ENCODE measurements around the gene SPIN1.

The SPIN1 gene

DNA sequence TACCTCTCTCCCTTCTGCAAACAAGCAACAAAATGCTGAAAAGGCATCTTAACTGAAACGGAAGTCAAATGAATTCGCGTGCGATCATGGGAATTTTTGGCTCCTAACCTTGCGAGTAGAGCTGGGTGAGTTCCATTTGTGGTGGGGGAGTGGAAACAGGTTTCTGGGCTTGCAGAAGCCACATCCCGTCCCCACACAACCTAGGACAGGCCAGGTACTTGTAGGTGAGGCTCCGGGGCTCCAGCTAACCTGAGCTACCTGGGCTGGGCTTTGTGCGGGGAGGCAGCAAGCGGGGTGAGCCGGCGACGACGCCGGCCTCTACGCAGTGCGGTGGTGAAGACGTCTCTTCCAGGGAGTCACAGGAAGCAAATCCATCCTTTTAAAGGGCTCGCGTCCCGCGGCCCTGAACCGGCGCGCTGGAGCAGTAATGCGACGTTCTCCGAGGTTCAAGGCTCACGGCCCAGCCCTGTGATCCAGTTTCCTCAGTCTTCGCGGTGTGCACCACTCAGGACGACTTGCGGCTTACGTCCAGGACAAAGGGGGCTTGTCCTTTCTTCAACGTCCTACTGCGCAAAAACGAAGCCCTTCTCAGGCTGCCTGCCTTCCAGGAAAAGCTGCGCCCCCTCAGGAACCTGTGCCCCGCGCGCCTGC, 567 bp upstream of the SPIN1 start:
- DNase-seq (ENCODE audit: extremely low spot score, insufficient read length, low read depth): no peak
- peak; percentile 5 for FAIRE-seq

DNA sequence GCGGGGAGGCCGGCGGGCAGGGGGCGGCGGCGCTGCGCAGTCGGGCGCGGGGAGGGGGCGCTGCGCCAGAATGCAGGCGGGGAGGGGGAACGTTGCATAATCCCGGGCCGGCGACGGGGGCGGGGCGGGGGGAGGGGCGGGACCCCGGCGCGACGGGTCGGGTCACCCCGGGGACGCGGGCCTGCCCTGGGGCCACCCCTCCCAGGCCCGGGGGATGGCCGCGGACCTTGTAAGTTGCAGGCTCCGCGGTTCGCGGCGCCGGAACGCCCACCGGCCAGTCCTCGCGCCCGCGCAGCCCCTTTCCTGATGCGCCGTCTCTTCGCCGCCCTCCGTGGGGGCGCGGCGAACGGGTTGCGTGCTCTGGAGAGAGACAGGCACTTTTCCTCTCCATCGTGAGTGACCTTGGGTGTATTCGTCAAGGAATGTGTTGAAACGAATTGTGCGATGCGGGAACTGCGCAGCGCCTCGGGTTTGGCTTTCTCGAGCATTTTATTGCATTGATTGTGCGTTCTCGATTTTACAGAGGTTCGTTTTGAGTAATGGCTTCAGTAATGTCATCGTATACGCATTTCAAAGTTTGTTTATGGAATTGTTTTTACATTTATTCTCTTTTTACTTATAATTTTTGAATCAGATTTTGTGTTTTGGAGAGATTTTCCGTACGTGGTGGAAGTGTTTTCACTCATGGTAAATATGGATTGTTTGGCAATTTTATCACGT, 802 bp downstream of the SPIN1 start:
- no peak for FAIRE-seq
- no peak for DNase-seq (ENCODE audit: extremely low spot score, insufficient read length, low read depth)

DNA sequence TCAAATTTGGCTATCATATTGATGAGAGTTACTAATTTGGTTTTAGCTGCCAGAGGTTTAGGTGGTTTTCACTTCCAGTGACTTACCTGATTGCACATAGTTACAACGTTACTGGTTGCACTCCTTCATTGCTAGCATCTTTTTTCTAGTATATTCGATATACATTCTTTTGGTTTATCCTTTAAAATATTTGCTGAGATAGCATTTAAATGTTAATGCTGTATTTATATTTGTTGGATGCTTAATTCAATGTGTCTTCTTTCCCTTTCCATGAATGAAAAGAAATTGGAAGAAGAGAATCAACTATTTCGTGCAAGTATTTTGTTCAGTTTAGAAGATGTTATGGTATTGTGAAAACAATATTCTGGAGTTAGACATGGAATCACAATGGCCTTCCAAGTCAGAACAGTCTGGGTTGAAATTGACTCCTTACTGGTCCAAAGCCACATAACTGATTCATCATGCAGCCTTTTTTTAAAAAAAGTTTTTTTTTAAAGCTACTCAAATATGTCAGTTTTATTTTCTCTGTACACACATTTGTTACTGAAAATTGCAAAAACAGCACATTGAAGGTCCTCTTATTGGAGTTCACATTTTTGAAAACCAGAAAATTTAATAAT, 2.2 kb downstream of the SPIN1 start:
- FAIRE-seq (no peak), DNase-seq (ENCODE audit: extremely low spot score, insufficient read length, low read depth) (no peak)

DNA sequence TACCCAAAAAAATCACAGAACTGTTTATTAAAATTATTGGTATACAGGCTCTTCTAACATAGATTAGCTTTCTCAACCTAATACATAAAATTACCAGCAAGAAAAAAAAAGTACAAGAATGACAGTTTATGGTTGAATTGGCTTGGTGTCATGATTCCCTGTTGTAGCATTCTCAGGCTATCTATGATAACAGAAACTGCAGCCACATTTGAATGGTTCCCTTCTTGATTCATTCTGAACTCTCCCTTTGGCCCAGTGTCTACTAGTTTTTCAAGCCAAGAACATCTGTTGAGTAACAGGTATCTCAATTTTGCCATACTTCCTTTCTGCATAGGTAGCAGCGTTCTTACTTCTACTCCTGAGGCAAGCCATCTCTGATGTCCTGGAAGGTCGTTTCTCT, 3.0 kb downstream of the SPIN1 start:
- DNase-seq (ENCODE audit: extremely low spot score, insufficient read length, low read depth) (no peak), FAIRE-seq (no peak)

DNA sequence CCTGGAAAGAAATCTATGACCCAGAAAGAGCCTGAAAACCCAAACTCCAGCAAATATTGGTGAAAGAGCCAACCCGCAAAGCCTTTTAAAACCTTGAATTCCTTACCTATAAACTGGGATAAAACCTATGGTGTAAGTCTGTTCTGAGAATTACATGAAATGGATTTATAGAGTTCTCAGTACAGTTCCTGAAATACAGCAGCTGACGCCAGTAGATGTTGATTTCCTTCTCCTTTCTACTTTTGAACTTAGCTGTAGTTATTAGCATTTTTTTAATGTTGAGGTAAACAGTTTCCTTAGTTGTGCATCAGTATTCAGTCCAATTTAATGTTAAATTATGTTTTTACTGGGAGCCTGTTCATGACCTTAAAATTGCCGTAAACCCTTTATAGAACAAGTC, 3.7 kb downstream of the SPIN1 start:
- FAIRE-seq: no peak
- no peak for DNase-seq (ENCODE audit: extremely low spot score, insufficient read length, low read depth)

DNA sequence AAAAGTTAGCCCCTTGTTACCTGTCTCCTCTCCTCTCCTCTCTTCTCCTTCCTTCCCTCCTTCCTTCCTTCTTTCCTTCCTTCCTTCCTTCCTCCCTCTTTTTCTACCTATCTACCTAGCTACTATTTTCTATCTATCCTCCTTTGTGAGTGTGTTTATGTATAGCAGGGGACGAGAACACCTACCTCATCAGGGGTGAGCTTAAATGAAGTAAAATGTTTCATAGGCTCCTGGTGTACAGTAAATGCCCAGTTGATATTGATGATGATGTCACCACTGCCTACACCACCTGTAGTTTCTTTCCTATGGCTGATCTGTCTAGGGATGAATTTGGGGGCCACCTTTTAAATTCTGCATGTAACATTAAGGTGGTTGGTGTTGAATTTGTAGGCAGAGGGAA, 4.3 kb downstream of the SPIN1 start:
- FAIRE-seq (no peak), DNase-seq (ENCODE audit: extremely low spot score, insufficient read length, low read depth) (no peak)

DNA sequence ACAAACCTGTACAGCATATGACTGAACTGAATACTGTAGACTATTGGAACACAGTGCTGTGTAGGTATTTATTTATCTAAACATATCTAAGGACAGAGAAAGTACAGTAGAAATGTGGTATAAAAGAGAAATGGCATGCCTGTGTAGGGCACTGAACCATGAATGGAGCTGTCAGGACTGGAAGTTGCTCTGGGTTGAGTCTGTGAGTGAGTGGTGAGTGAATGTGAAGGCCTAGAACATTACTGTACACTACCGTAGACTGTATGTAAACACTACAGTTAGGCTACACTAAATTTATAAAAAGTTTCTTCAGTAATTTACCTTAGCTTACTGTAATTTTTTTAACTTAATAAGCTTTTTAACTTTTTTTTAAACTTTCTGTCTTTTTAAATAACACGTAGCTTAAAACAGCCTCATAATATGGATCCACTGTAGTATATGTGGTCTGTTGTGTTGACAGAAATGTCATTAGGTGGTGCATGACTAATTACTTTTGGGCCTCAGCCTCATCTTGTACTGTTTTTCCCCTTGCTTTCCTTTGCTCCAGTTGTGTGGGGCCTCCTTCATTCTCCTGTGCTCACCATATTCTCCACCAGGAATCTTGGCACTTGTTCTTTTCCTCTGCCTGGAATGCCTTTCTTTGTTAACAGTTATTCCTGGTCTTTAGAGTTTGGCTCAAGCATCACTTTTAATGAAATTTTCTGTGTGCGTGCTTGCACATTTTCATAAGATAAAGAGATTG, 8.8 kb downstream of the SPIN1 start:
- no peak for DNase-seq (ENCODE audit: extremely low spot score, insufficient read length, low read depth)
- FAIRE-seq: no peak

DNA sequence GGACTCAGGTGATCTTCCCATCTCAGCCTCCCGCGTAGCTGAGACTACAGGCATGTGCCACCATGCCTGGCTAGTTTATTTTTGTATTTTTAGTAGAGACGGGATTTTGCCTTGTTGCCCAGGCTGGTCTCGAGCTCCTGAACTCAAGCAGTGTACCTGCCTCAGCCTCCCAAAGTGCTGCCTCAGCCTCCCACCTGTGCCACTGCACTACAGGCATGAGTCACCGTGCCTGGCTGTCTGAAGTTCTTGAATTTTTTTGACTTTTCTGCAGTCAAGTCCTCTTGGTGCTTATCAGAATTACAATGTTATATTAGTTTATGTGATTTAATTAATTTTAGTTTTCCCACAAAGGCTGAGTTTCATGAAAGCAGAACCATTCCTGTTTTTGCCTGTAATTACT, 9.8 kb downstream of the SPIN1 start:
- no peak for FAIRE-seq

DNA sequence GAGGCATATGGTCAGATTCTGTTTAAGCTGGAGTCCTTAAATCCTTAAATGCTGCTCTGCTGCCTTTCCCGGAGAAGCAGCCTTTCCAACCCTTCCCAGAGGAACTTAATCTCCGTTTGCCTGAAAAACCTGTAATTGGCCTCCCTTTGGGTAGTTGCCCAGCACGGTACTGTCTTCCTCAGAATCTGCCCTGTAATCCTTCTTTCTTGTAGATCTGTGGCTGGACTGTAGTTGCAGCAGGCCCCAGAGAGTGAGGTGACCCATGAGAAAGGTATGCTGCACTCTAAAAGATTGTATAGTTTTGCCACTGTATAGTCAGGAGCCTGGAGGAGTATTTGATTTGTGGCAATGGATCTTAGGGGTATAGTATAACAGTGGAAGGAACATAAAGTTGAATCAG, 11.7 kb downstream of the SPIN1 start:
- FAIRE-seq (no peak), DNase-seq (ENCODE audit: extremely low spot score, insufficient read length, low read depth) (no peak)

More for the DNA sequence above, 9.8 kb downstream of the SPIN1 start:
- no peak for DNase-seq (ENCODE audit: extremely low spot score, insufficient read length, low read depth)

DNA sequence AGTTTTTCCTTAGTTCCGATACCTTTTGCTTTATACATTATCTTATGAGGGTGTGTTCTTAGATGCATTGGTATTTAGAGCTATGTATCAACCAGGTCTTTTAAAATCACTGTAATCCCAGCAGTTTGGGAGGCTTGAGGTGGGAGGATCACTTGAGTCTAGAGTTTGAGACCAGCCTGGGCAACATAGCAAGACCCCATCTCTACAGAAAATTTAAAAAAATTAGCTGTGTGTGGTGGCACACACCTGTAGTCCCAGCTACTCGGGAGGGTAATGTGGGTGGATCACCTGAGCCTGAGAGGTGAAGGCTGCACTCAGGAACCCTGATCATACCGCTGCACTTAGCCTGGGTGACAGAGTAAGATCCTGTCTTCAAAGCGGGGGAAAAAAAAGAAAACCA, 15.1 kb downstream of the SPIN1 start:
- no peak for FAIRE-seq

DNA sequence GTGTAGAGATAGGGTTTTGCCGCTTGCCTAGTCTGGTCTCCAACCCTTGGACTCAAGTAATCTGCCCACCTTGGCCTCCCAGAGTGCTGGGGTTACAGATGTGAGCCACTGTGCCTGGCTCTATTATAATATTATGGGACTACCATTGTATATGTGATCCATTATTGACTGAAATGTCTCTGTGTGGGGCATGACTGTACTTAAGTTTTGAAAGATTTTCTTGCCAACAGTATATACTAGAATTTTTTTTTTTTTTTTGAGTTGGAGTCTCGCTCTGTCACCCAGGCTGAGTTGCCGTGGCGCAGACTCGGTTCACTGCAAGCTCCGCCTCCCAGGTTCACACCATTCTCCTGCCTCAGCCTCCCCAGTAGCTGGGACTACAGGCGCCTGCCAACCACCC, 17.8 kb downstream of the SPIN1 start:
- FAIRE-seq: no peak

More for the DNA sequence above, 15.1 kb downstream of the SPIN1 start:
- no peak for DNase-seq (ENCODE audit: extremely low spot score, insufficient read length, low read depth)

DNA sequence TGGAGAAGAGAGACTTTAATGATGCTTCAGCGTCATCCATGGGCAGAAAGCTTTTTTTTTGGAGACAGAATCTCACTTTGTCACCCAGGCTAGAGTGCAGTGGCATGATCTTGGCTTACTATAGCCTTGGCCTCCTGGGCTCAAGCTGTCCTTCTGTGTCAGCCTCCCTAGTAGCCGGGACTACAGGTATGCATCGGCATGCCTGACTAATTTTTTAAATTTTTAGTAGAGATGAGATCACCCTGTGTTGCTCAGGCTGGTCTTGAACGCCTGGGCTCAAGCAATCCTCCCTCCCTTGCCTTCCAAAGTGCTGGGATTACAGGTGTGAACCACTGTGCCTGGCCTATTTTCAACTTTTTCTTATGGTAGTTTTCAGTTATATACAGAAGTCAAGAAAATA, 23.2 kb downstream of the SPIN1 start:
- FAIRE-seq (no peak), DNase-seq (ENCODE audit: extremely low spot score, insufficient read length, low read depth) (no peak)

More for the DNA sequence above, 17.8 kb downstream of the SPIN1 start:
- DNase-seq (ENCODE audit: extremely low spot score, insufficient read length, low read depth): no peak

DNA sequence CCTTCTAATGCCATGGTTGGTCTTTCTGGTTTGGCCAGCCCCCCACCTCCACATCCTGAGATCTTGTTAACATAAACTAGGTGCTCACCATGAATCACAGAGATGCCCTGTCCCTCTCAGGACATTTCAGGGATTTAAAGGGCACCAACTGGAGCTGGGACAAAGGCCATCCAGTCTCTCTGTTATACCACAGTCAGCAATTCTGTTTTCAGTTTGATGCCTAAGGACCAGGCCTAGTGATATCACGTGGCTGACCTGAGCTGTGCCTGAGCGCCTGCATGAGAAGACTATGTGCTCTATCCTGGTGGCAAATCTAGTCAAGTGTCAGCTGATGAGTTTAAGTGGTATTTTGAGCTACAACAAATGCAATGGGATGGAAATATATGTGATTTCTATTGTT, 26.1 kb downstream of the SPIN1 start:
- DNase-seq (ENCODE audit: extremely low spot score, insufficient read length, low read depth) (no peak), FAIRE-seq (no peak)

DNA sequence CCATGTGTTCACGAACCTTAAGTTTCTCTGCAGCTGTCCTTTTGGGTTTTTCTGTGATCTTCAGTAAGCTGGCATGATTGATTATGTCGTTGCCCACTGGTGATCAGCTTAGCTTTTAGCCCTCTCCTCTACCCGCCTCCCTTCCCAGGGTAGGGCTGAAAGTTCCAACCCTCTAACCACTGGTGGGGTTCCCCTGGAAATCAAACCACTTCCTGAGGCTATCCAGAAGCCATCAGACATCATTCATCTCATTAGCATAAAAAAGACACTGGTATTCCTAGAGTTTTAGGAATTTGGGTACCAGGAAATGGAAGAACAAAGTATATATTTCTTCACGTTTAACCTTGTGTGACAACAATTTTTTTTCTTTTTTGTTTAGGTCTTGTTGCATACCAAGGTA, 29.8 kb downstream of the SPIN1 start:
- no peak for DNase-seq (ENCODE audit: extremely low spot score, insufficient read length, low read depth)
- FAIRE-seq: no peak

DNA sequence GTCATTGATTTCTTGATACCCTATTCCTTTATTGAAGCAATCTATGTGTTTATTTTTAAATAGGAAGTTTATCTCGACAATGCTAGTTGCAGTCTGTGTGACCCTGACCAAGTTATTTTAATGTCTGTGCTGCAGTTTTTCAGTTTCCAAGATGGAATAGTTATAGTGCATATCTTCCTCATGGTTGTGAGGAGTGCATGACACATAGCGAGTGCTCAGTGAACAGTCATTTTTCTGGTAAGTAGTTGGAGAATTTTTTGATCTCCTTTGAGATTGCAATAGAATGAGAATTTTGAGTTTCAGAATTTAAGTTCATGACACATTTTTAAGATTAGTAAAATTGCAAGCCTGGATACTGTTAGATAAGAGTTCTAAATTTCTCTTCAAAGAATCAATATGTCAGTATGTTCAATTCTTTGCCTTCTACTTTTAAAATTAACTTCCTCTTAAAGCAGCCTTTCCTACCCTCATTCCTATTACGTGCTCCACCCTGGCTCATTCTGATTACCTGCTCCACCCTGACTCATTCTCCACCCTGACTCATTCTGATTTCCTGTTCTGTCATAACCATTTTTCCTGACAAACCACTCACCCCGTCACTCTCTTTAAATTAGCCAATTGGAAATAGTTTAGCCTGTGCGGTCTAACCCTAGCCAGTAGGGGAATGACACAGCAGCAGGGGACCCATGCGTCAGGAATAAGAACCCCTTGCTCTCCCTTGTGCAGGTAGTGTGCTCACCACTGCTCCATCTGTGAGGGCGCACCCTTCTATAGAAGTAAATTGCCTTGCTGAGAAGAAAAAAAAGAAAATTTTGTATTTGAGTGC, 30.7 kb downstream of the SPIN1 start:
- DNase-seq (ENCODE audit: extremely low spot score, insufficient read length, low read depth) (no peak), FAIRE-seq (no peak)

DNA sequence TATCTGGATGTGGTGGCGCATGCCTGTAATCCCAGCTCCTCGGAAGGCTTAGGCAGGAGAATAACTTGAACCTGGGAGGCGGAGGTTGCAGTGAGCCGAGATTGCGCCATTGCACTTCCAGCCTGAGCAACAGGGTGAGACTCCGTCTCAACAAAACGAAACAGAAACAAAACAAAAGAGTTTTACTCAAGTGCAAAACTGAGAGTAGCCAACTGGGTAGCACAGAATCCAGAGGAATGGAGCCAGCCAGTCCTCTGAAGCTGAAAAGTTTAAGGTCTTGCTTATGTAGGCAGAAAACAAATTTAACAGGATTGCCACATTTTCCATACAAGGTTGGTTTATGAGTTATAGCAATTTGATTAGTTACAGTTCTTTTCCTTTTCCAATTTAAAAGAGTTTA, 32.0 kb downstream of the SPIN1 start:
- DNase-seq (ENCODE audit: extremely low spot score, insufficient read length, low read depth): no peak
- no peak for FAIRE-seq

DNA sequence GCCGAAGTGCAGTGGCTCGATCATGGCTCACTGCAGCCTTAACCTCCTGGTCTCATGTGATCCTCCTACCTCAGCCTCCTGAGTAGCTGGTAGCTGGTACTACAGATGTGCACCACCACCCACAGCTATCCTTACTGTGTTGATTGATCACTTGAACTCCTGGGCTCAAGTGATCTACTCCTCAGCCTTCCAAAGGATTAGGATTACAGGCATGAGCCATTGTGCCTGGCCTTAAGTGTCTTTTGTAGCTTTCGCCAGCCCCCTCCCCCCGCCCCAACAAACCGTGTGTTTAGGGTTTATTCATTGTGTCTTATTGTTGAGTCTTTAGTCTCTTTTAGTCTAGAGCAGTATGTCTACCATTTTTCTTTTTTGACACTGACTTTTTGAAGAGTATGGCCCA, 33.1 kb downstream of the SPIN1 start:
- DNase-seq (ENCODE audit: extremely low spot score, insufficient read length, low read depth): no peak
- no peak for FAIRE-seq

DNA sequence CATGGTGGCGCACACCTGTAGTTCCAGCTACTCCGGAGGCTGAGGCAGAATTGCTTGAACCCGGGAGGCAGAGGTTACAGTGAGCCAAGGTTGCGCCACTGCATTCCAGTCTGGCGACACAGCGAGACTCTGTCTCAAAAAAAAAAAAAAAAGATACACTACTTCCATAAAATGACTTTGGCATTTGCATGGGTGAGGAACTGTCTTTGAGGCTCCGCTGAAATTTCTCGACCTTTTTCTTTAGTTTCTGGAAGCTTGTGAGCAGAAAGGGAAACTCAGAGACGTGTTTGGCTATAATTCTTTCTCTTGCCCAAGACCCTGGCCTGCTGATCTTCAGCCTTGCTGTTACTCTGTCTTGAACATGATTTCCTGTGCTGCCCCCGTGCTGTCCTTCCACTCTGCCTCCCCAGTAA, 37.3 kb downstream of the SPIN1 start:
- no peak for DNase-seq (ENCODE audit: extremely low spot score, insufficient read length, low read depth)
- no peak for FAIRE-seq

DNA sequence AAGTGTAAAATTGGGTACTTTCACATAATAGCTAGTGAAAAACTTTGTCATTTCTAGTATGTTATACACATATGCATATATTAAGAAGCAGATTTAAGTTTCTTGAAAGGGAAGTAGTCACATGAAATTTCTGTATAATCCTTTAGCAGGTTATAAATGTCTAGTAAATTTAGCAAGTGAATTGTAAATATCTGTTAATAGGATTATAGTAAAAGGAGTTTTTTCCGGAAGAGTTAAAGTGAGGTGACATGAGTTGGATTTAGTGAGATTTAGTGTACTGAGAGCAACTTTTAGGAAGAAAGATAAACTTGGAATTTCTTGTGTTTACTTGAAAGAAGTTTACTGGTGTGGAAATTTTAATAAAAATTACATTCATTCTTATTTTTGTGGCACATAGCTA, 38.4 kb downstream of the SPIN1 start:
- DNase-seq (ENCODE audit: extremely low spot score, insufficient read length, low read depth) (no peak), FAIRE-seq (no peak)
